CD4-positive, alpha-beta T cell treated with Interleukin-10 for 1 hour (primary cell): ENCODE measurements around the gene KLHL17.
A peak's percentile ranks its signal among the peaks of the same experiment; 100 is the strongest.

Experiments
- DNase-seq: peaks from one replicate; pipeline ENCODE4 v3.0.0-alpha.2; 2020

KLHL17 gene

GRCh38 chr1:952603-953002 is 7.8 kb upstream of the KLHL17 start:
- DNase-seq = no peak

- no peak for DNase-seq
Observed at GRCh38 chr1:953524-954320, 6.7 kb upstream of the KLHL17 start.

GRCh38 chr1:954927-955326 is 5.5 kb upstream of the KLHL17 start:
- no peak for DNase-seq

- DNase-seq = no peak
Observed at GRCh38 chr1:955474-955873, 4.9 kb upstream of the KLHL17 start.

- no peak for DNase-seq
Observed at GRCh38 chr1:956636-957035, 3.7 kb upstream of the KLHL17 start.

GRCh38 chr1:958823-959730 is 1.3 kb upstream of the KLHL17 start, which contains the start of gene NOC2L:
NOC2L (minus strand) TSS chr1:959256; CDS start chr1:959240, 16 bp downstream.
- DNase-seq = peak; percentile 98

- DNase-seq = no peak
Observed at GRCh38 chr1:959731-960362, 537 bp upstream of the KLHL17 start.

- no peak for DNase-seq
Observed at GRCh38 chr1:961132-961669, 817 bp downstream of the KLHL17 start.

- no peak for DNase-seq
Observed at GRCh38 chr1:962381-963300, 2.3 kb downstream of the KLHL17 start.

GRCh38 chr1:963301-963651 is 2.9 kb downstream of the KLHL17 start:
- no peak for DNase-seq

- DNase-seq = no peak
Observed at GRCh38 chr1:963746-964525, 3.6 kb downstream of the KLHL17 start.

GRCh38 chr1:964691-965525 is 4.5 kb downstream of the KLHL17 start:
- DNase-seq = no peak

GRCh38 chr1:965526-966134 is 5.2 kb downstream of the KLHL17 start:
- no peak for DNase-seq

- peak; percentile 23 for DNase-seq
Observed at GRCh38 chr1:966135-966703, 5.8 kb downstream of the KLHL17 start, which contains the start of gene PLEKHN1. PLEKHN1 (plus strand) TSS chr1:966482; CDS start chr1:966532, 50 bp downstream.

- peak; percentile 73 for DNase-seq
Observed at GRCh38 chr1:966704-967300, 6.4 kb downstream of the KLHL17 start.

GRCh38 chr1:967466-968343 is 7.3 kb downstream of the KLHL17 start:
- no peak for DNase-seq

GRCh38 chr1:969260-969855 is 9.0 kb downstream of the KLHL17 start:
- DNase-seq = no peak
